Cardiac atrium fibroblast (primary cell): ENCODE data around the gene SCAF11. TPM values are rescaled to one million over a fixed set of nuclear protein-coding genes. Genes with fewer than 3 reads are reported as not detected.

Experiments used
- total RNA-seq: library from RNA; depleted of rRNA; stranded (reverse); fragments of >200 nt; gene quantifications from 2 replicates; pipeline ENCODE4 v1.2.3, GENCODE V29; 2015

Gene SCAF11
- 56.5 and 89.4 TPM in 2 replicates for total RNA-seq

GRCh38 chr12:45990468-45991283, at the start of gene SCAF11:
Gene SCAF11, minus strand, starts transcription at chr12:45990574. Its CDS starts 26,407 bp downstream, at chr12:45964167.

